HG02981 (cell line): Measurements from ENCODE around the gene MZB1.
A peak's percentile ranks its signal among the peaks of the same experiment; 100 is the strongest.

Experiments
- ATAC-seq: cut with Tn5 transposase; IDR thresholded peaks from one replicate; pipeline ENCODE4 v1.9.1; 2021; ENCODE audit warnings: mild to moderate bottlenecking, moderate library complexity; ENCODE audit not compliant: unreplicated experiment

The MZB1 gene, protein sequence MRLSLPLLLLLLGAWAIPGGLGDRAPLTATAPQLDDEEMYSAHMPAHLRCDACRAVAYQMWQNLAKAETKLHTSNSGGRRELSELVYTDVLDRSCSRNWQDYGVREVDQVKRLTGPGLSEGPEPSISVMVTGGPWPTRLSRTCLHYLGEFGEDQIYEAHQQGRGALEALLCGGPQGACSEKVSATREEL

DNA sequence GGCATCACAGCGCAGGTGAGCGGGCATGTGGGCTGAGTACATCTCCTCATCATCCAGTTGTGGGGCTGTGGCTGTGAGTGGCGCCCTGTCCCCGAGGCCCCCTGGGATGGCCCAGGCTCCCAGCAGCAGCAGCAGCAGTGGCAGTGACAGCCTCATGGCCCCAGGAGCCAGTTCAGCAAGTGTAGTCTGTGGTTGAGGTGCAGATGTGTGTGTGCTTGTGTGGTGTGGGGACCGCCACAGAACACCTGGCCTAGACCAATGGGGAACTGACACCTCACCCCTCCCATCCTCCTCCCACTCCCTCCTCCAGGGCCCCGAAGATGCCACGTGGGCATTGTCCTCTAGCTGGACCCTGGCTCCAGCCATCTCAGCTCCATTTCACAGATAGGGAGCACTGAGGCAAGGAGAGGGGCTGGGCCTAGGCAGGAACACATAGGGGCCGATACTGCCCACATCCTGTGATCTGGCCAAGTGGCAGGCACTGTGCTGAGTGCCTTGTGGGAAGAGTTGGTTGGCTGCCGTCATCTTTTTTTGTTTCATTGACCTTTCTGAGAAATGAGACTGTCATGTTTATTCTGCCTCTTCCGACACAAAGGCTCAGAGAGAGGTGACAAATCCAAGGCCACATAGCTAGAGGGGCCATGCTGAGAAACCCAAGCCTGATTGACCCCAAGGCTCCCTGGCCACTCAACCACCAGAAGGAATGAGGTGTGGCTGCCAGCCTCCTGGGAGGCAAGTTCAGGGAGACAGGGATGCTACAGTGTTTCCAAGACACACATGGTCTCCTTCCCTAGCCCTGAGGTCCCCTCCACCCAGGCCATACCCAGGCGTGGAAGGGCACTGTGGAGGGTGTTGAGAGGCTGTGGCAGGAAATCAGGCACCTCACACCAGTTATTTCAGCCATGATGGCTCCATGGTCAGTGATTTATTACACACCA lies at the start of gene MZB1:
Gene MZB1 (minus strand): TSS at position 213 of the 938 bp plus-strand sequence. CDS start 57 bp downstream, at position 156.
- ATAC-seq: peak; percentile 40

DNA sequence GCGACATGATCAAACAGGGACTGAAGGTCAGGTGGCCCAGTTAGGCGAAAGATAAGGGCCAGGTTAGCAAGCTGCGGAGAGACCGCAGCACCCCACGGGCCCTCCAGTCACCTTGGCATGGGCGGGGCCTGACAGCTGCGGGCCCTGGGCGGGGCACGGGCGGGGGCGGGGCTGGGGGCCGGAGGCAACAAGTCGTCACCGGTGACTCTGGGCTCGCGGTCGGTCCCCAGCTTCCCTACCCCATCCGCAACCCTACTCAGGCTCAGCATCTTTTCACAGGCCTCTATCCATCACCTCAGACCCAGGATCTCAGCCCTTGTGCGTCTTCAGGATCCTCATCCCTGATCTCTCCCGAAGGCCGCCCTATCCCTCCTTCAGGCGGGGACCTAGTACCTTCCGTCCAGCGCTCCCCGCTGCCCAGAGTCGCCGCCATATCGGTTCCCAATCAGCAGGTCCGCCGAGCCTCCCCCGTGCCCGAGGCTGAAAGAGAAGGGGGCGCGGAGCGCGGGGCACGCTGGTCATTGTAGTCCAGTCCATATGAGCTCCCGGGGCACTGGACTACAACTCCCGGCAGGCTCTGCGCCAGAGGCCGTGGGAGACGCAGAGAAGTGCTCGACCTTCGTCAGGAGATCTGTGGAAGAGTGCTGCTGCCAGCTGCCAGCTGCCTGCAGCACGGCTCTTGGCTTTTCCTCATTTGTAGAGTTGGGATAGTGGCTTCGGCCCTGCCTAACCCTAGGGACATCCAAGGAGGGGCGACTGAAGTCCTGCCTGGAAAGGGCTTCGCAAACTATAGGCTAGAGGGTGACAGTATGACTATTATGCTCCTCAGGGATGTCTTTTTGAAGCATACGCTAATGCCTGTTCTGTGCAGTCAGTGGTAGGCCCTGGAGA lies 49.5 kb upstream of the MZB1 start, which contains the start of gene DNAJC18:
Gene DNAJC18 (minus strand): TSS at position 513 of the 891 bp plus-strand sequence. CDS start 80 bp downstream, at position 433.
- peak; percentile 82 for ATAC-seq

DNA sequence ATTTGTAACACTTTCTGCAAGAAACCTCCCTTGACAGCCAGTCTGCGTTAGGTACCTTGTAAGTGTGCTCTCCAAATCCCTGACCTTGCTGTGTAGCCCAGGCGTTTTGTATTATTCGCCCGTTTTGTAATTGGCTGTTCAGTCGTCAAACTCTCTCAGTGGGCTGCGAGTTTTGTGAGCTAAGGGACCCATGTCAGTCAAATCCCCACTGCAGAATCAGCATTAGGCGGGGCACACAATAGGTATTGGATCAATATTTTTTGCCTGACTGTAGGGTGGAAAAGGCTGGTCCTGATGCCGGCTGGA lies 48.9 kb upstream of the MZB1 start:
- ATAC-seq: no peak

DNA sequence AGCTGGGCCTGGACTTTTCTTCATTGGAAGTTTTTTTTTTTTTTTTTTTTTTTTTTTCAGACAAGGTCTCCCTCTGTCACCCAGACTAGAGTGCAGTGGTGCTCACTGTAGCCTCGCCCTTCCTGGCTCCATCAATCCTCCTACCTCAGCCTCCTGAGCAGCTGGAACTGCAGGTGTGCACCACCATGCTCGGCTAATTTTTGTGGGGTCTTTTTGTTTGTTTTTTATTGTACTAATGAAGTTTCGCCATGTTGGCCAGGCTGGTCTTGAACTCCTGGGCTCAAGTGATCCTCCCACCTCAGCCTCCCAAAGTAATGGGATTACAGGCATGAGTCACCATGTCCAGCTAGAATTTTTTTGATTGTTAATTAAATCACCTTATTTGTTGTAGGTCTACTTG lies 46.0 kb upstream of the MZB1 start:
- ATAC-seq: no peak

DNA sequence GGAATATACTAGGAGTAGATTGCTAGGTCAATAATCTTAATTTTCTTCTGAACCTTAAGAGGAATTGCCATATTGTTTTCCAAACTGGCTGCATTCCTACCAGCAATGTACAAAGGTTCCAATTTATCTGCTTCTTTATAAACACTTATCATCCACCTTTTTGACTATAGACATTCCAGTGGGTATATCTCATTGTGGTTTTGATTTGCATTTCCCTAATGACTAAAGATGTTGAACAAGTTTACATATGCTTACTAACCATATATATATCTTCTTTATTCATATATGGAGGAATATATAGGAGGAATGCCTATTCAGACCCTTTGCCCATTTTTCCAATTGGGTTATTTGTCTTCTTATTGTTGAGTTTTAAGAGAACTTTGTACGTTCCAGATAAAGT lies 42.0 kb upstream of the MZB1 start:
- no peak for ATAC-seq

DNA sequence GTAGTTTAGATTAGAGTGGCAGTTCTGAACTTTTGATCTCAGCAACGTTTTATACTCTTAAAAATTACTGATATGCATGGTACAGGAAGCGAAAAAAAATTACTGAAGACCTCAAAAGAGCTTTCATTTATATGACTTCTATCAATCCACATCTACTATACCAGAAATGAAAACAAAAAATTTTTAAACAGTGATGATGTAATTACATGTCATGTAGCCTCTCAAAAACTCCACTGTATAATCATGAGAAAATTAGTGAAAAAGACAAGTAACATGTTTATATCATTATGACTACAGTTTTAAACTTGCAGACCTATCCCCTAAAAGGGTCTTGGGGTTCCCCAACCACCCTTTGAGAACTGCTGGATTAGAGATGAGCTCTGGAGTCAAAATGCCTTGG lies 40.3 kb upstream of the MZB1 start:
- no peak for ATAC-seq

DNA sequence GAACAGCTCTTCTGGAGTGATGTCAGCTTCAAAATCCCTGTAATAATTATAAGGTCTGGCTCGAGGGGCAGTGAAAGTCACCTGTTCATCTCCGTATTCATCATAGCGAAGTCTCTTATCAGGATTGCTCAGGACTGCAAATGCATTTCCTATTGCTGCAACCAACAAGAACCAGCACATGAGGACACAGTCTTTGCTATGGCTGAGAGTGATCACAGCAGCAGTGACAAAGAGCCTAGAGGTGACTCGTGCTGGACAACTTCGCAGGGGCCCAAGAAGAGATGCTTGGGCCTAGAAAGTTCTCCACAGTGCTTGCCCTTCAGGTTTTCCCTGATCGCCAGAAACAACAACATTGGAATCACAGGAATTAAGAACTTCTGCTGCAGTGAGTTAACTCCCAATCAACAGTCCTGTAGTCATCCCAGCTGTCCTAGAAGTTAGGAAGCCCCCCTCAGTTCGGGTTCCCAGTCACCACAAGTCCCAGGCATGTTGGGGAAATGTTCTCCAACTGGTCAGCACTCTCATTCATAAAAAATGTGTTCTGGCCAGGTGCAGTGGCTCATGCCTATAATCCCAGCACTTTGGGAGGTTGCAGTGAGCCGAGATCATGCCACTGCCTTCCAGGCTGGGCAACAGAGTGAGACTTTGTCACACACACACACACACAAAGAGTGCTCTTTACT lies 36.6 kb upstream of the MZB1 start:
- no peak for ATAC-seq

DNA sequence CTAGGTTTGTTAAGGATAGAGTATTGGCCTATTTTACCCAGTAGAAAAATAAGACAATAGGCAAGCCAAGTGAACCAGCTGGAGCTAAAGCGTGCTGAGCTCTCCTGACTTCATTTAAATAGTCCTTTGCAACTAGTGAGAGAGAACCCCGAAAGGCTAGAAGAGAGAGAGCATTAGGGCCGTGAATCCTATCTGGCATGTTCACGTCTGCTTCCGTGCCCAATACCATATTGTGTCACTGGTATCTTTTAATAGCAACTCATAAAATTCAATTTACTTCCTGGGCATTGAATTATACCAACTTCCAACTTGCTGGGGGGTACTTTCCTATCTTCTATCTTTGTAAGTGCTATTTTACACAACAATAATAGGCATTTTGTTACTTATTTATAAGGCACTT lies 35.8 kb upstream of the MZB1 start:
- no peak for ATAC-seq

DNA sequence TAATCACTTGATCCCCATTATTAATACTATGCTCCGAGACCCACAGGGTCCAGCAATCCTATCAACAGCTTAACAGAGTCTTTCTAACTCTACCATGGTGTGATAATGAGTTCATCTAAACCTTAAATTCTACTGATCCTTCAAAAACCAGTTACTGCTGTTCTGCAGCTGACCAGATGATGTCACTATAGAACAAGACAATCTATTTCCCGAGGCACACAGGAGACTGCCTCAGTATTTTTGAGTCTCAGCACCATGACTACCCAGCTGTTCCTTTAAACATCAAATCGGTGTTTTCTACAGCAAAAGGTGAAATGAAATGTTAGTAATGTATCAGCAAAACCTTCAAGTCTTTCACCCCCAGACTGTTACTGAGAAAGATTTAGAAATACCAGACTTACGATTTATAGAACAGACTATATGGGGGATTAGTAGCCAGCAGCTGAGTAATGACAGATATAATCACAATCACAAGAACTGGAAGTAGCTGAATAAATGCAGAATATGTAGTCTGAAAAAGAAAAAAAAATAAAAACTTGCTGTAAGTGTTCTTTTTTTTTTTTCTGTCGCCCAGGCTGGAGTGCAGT lies 32.7 kb upstream of the MZB1 start:
- no peak for ATAC-seq

DNA sequence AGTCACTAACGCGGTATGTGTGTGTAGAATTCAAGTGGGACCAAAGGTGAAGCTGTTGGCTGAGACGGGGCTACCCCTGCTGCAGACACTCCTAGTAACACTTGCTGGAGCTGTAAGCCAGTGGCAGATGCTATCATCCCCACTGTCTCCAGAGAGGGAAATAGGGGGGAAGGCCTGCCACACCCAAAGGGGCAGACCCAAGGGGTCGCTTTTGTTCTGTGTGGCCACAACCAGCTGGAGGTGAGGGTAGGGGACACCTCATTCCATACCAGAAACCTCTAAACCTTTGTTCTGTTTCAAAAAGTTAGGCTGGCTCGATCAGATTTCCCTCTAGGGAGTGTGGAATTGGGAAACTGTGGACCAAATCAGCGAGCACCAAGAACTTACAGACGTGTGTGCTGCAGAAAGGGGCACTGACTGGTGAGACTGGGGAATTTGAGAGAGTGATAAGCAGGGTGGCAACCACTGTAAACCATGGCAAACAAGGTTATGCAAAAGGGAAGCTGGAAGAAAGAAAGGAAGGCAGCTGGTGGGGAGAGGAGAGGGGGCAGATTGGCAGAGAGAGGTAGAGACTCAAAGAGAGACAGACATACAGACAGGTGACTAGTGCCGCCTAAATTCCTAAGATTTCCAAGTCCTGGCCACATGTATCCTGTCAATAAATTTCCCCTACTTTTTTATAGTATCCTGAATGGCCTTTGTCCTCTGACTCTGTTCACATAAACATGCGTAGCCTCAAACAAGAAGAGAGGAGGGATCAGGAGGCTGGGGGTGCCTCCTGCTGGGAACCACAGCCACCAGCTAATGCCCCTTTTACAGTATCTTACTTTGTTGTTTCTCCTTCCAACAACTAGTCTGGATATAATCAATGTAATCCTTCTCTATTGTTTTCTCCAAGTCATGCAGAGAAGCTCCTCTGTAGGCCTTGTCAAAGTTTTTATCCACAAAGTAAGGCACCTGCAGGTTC lies 29.8 kb upstream of the MZB1 start:
- no peak for ATAC-seq

DNA sequence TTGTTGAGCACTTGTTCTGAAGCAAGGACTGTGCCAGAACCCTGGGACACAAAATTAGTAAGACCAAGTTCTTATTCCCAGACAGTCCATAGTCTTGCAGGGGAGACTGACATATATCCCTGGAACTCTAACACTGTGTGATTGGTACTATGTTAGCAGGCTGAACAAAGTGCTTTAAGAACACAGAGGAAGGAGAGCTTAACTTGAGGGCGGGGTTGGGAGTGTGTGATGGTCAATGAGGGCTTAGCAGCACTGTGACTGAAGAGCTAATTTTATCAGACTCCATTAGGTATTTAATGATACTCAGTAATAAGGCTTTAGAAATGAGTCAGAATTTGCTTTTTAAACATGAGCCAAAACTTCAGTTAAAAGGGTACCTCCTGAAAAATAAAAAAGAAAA lies 29.1 kb upstream of the MZB1 start:
- no peak for ATAC-seq

DNA sequence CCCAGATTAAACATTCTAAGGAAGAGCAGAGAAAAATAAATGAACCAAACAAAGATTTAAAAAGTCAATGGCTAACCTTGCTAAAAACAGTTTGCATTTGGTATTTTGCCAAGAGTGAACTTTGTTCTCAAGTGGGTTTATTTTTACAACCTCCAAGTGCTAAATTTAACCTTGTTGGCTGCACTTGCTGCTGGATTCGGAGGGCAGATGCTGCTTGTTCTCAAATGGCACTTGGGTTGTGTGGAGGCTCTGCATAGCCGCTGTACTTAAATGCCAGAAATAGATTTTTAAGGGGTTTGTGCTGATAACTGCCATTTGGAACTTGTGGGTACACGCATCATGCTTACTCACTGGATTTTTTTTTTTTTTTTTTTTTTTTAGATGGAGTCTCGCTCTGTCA lies 27.5 kb upstream of the MZB1 start:
- no peak for ATAC-seq

DNA sequence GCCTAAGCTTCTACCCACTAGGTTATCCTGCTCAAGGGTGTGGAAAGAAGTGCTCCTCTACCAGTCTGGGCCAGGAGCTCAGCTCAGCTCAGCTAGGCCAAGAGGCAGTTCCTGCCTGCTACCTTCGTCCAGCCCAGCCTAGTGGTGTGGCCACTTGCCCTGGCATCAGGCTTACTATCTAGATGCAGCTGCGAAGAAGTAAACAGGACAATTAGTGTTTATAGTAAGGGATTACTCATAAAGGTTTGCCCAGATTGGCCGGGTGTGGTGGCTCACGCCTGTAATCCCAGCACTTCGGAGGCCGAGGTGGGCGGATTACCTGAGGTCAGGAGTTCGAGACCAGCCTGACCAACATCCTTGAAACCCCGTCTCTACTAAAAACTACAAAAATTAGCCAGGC lies 26.9 kb upstream of the MZB1 start:
- no peak for ATAC-seq

DNA sequence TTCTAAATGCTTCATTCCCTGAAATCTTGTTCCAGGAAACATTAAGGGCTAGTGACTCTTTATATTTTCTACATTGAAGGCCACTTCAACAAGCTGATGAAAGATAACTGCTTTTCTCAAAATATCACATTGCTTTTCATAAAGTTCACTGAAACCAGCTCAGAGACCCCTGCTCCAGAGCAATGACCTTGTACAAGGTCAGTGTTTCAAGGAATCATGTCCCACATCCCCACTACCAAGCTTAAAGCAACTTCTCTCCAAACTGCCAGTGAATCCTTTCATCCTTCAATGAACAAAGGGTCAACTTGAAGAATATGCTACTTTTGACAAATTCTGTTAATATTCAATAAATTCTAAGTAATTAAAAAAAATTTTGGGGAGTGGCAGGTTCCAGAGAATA lies 26.2 kb upstream of the MZB1 start:
- no peak for ATAC-seq

DNA sequence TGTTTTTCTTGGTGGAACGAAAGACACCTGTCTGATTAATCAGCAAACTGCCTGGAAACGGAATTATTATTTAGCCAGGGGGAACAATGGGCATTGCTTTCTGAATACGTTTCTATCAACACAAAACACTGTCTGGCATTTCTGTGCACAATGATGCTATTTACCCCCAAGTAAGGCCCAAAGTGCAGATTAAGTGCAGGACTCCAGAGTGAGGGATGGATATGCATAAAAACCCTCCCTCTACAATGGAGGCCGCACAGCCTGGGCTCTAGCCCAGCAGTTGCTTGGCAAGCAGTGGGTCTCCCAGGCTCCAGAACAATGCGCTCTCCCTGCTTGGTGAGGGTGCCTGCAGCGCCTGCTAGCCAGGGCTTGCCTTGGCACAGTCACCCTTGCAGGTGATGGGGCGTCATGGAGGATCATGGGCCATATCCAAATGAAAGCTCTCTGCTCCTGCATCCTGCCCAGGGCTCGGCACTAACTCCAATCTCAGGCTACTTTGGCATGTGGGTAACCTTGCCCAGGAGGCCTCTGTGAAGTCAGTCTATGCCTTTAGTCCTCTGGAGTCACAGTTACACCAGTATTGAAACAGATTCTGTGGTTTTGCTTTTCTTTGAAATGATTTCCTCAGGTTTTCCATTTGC lies 25.6 kb upstream of the MZB1 start:
- ATAC-seq: no peak

DNA sequence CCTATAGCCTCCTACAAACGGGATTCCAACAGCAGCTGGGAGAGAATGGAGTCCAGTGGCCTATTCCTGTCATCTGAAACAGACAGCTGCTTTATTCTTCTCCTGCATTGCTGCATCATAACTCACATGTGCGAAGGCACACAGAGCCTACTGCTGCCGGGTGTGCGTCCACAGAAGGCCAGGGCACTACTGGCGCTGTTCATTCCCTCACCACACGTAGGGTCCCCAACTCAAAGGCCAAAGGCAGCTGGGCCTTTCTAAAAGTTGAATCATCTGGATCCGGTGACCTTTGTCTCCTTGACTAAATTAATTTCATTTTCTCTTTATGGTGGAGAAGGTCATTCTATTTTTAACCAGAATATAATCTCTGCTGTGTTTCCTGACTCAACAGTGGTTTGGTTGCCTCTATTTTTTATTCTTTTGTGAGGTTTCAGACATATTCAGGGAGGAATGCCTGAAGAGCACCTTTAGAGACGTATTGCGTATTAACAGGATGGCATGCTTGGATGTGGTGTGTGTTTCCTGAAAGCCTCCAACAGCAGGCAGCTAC lies 24.9 kb upstream of the MZB1 start:
- no peak for ATAC-seq

DNA sequence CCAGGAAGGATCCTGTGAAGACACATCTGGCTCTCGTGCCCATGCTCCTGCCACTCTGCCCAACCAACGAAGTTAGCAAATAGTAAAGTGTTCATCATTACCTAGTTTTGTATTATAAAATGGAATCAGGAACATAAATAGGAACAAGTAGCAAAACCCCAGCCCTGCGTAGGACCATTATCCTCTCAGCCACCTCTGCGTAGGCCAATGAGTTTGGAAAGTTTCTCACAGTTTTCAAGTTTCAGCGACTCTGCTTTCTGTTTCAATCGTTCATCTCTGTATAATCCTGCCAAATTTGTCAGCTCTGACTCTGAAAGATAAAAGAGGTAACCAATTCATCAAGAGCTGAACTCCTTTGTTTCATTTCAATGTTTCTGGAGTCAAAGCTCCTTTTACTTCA lies 24.2 kb upstream of the MZB1 start:
- no peak for ATAC-seq

DNA sequence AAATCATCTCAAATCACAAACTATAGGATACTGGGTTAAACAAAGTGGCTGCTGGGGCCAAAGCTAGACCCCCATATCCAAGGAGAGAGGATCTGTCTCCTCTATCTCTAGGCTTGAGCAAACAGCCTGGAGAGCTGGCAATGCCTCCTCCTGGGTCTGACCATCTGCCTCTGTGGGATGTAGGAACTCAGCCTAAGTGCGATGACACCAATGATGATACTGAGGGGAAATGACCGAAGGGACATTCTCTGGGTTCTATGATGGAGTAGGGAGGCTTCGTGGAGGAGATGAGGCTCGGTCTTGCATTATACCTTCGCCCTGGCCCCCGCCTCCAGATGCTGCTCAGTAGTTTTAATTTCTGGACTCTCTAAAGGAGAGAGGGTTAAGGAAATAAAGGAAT lies 23.4 kb upstream of the MZB1 start:
- no peak for ATAC-seq
